NCI-H2227 treated with DMSO at 0.1 percent for 48 hours (cell line): ENCODE measurements around the gene TMEM150C.
"Not testable (repeated sequence)": the region's sequence is repeated elsewhere in the genome, so short reads cannot be mapped to it uniquely, and the experiment has no call there.

Experiments
- DNase-seq: peaks from one replicate; lab custom pipeline; 2025; lab: John Stamatoyannopoulos, UW

The TMEM150C gene

GRCh38 chr4:82473621-82474164, 88.1 kb downstream of the TMEM150C start:
- DNase-seq: no peak

GRCh38 chr4:82473080-82473479, 88.7 kb downstream of the TMEM150C start:
- DNase-seq: not testable (repeated sequence)

- DNase-seq: no peak
Measured at GRCh38 chr4:82469791-82470345, 91.9 kb downstream of the TMEM150C start.

- DNase-seq: no peak
Measured at GRCh38 chr4:82467471-82467870, 94.3 kb downstream of the TMEM150C start.

GRCh38 chr4:82463221-82463620, 98.6 kb downstream of the TMEM150C start:
- DNase-seq: no peak

- DNase-seq: peak; percentile 69
Measured at GRCh38 chr4:82462415-82462831, 99.4 kb downstream of the TMEM150C start.

- no peak for DNase-seq
Measured at GRCh38 chr4:82461710-82462109, 100.1 kb downstream of the TMEM150C start.

GRCh38 chr4:82458729-82459128, 103.1 kb downstream of the TMEM150C start:
- no peak for DNase-seq

GRCh38 chr4:82457266-82457665, 104.5 kb downstream of the TMEM150C start:
- no peak for DNase-seq

- no peak for DNase-seq
Measured at GRCh38 chr4:82452026-82452425, 109.8 kb downstream of the TMEM150C start.

GRCh38 chr4:82450966-82451755, 110.6 kb downstream of the TMEM150C start:
- DNase-seq: no peak

GRCh38 chr4:82447886-82448285, 113.9 kb downstream of the TMEM150C start:
- DNase-seq: no peak

GRCh38 chr4:82439088-82439487, 122.7 kb downstream of the TMEM150C start:
- no peak for DNase-seq

- no peak for DNase-seq
Measured at GRCh38 chr4:82437285-82438005, 124.3 kb downstream of the TMEM150C start.

- no peak for DNase-seq
Measured at GRCh38 chr4:82436780-82437179, 125.0 kb downstream of the TMEM150C start.

GRCh38 chr4:82436130-82436529, 125.7 kb downstream of the TMEM150C start:
- no peak for DNase-seq

GRCh38 chr4:82434949-82435348, 126.8 kb downstream of the TMEM150C start:
- DNase-seq: no peak

GRCh38 chr4:82433791-82434190, 128.0 kb downstream of the TMEM150C start:
- no peak for DNase-seq
